A549 (cell line): ENCODE data around the gene RNASEH2C. TPM values are rescaled to one million over a fixed set of nuclear protein-coding genes. Genes with fewer than 3 reads are reported as not detected.

Source experiments
- ATAC-seq, 2 experiments: fragments of 200-7000 bp in 1 of 2; fragments of >200 bp in 1 of 2; cut with Nextera tagmentation in 1 of 2; cut with Tn5 transposase in 1 of 2; 3 replicates each; pipeline versions ENCODE4 v1.8.0 to v1.9.1; 2018 to 2020; ENCODE audit warnings: mild to moderate bottlenecking in 1 of 2, moderate library complexity in 1 of 2
- CTCF ChIA-PET: fragments of 300-600 bp; sonication (Branson Sonifier 250); formaldehyde crosslinking; extraction: SDS; loops from one replicate; lab custom pipeline; 2021; ENCODE audit warnings: antibody characterized with exemption, inconsistent platforms; lab: Yijun Ruan, JAX
- POLR2A ChIA-PET: fragments of 350-600 bp; formaldehyde crosslinking; extraction: SDS; loops from one replicate; lab custom pipeline; 2021; ENCODE audit warnings: antibody characterized with exemption, inconsistent platforms; lab: Yijun Ruan, JAX
- DNase-seq, 2 experiments: peaks; one replicate each; pipeline versions ENCODE4 v3.0.0 to v3.0.0-alpha.2; 2011 to 2016; ENCODE audit warnings: low read depth in 1 of 2, low spot score in 1 of 2
- FAIRE-seq: peaks from 2 replicates; lab custom pipeline; 2011; peaks lifted over from hg19 to GRCh38; lab: Jason Lieb, UNC
- H3K27ac ChIP-seq, 2 experiments: fragments of >200 bp; sonication (Bioruptor Twin); formaldehyde crosslinking; 3 replicates each; pipeline ENCODE4 v1.5.1; 2016 to 2017
- H3K4me1 ChIP-seq: fragments of >200 bp; sonication (Bioruptor Twin); formaldehyde crosslinking; 3 replicates; pipeline ENCODE4 v1.6.1; 2016
- H3K4me2 ChIP-seq: fragments of >200 bp; sonication (Bioruptor Twin); formaldehyde crosslinking; 3 replicates; pipeline ENCODE4 v1.6.1; 2016
- H3K4me3 ChIP-seq: fragments of >200 bp; sonication (Bioruptor Twin); formaldehyde crosslinking; 3 replicates; pipeline ENCODE4 v1.5.1; 2016
- H3K9me3 ChIP-seq: fragments of >200 bp; sonication (Bioruptor Twin); formaldehyde crosslinking; 3 replicates; pipeline ENCODE4 v1.6.1; 2016
- BCL3 ChIP-seq: fragments of >200 bp; sonication (Bioruptor Twin); formaldehyde crosslinking; IDR thresholded peaks from 3 replicates; pipeline ENCODE4 v1.6.1; 2016
- BHLHE40 ChIP-seq: IDR thresholded peaks from 2 replicates; pipeline ENCODE4 v1.6.1; 2012; ENCODE audit warnings: low read depth, low read length, inconsistent platforms
- CBX8 ChIP-seq: fragments of 200-600 bp; sonication (generic); IDR thresholded peaks from 2 replicates; pipeline ENCODE4 v1.6.1; 2016
- EHMT2 ChIP-seq: fragments of 200-600 bp; sonication (generic); IDR thresholded peaks from 2 replicates; pipeline ENCODE4 v1.6.1; 2016; ENCODE audit warnings: antibody characterized with exemption, low read depth, mild to moderate bottlenecking, moderate library complexity
- EP300 ChIP-seq, 2 experiments: fragments of >200 bp; sonication (Bioruptor Twin); formaldehyde crosslinking; IDR thresholded peaks; 2 replicates in 1 of 2; 3 replicates in 1 of 2; pipeline ENCODE4 v1.6.1; 2016 to 2017
- ESRRA ChIP-seq: fragments of 150-350 bp; IDR thresholded peaks from 2 replicates; pipeline ENCODE4 v1.6.1; 2014; ENCODE audit warnings: mild to moderate bottlenecking, low read length, borderline replicate concordance
- FOSB ChIP-seq: fragments of 250-450 bp; sonication (Bioruptor Pico); IDR thresholded peaks from 2 replicates; pipeline ENCODE4 v1.5.0; 2020; ENCODE audit warnings: mild to moderate bottlenecking, moderate library complexity
- FOSL2 ChIP-seq, 2 experiments: fragments of 450-650 bp in 1 of 2; fragments of >200 bp in 1 of 2; sonication (Bioruptor Twin) in 1 of 2; formaldehyde crosslinking; IDR thresholded peaks; 2 replicates each; pipeline versions ENCODE4 v1.5.0 to v1.6.1; 2016 to 2020; ENCODE audit warnings: mild to moderate bottlenecking in 1 of 2, moderate library complexity in 1 of 2
- HMGXB4 ChIP-seq: fragments of 250-450 bp; sonication (Bioruptor Pico); IDR thresholded peaks from 2 replicates; pipeline ENCODE4 v1.5.0; 2021; ENCODE audit warnings: mild to moderate bottlenecking, moderate library complexity, borderline replicate concordance
- HOXB5 ChIP-seq: fragments of 250-450 bp; sonication (Bioruptor Pico); IDR thresholded peaks from 2 replicates; pipeline ENCODE4 v1.5.0; 2020; ENCODE audit warnings: mild to moderate bottlenecking, moderate library complexity
- JUN ChIP-seq, 2 experiments: fragments of >200 bp; sonication (Bioruptor Twin); formaldehyde crosslinking; IDR thresholded peaks; 2 replicates in 1 of 2; 3 replicates in 1 of 2; pipeline ENCODE4 v1.6.1; 2016 to 2017
- MAZ ChIP-seq: fragments of 150-350 bp; IDR thresholded peaks from 2 replicates; pipeline ENCODE4 v1.6.1; 2014; ENCODE audit warnings: antibody characterized with exemption, low read depth, low read length, borderline replicate concordance
- MYC ChIP-seq: IDR thresholded peaks from 2 replicates; pipeline ENCODE4 v1.6.1; 2012; ENCODE audit warnings: mild to moderate bottlenecking, inconsistent platforms, low read length, improper control_type of control experiment, borderline replicate concordance
- NPAS2 ChIP-seq: fragments of 250-450 bp; sonication (Bioruptor Pico); IDR thresholded peaks from 2 replicates; pipeline ENCODE4 v1.8.0; 2022; ENCODE audit warnings: mild to moderate bottlenecking, moderate library complexity, borderline replicate concordance
- POLR2A ChIP-seq: IDR thresholded peaks from 2 replicates; pipeline ENCODE4 v1.6.1; 2012; ENCODE audit warnings: mild to moderate bottlenecking, low read length
- RAD21 ChIP-seq, 2 experiments: fragments of >200 bp in 1 of 2; sonication (Bioruptor Twin) in 1 of 2; formaldehyde crosslinking in 1 of 2; IDR thresholded peaks in 1 of 2; conservative IDR thresholded peaks in 1 of 2; 2 replicates in 1 of 2; 3 replicates in 1 of 2; pipeline ENCODE4 v1.6.1; 2012 to 2018; ENCODE audit warnings: inconsistent platforms in 1 of 2
- RARB ChIP-seq: fragments of 250-450 bp; sonication (Bioruptor Pico); IDR thresholded peaks from 2 replicates; pipeline ENCODE4 v1.8.0; 2021; ENCODE audit warnings: mild to moderate bottlenecking, moderate library complexity
- SMC3 ChIP-seq: fragments of >200 bp; sonication (Bioruptor Twin); formaldehyde crosslinking; IDR thresholded peaks from 3 replicates; pipeline ENCODE4 v1.6.1; 2018; ENCODE audit warnings: inconsistent platforms
- TFCP2L1 ChIP-seq: fragments of 250-450 bp; sonication (Bioruptor Pico); IDR thresholded peaks from 2 replicates; pipeline ENCODE4 v1.5.0; 2021; ENCODE audit warnings: mild to moderate bottlenecking
- ZC3H11A ChIP-seq: fragments of 450-650 bp; IDR thresholded peaks from 2 replicates; pipeline ENCODE4 v1.6.1; 2014; ENCODE audit warnings: antibody characterized with exemption, mild to moderate bottlenecking
- ZFP36 ChIP-seq: fragments of 450-650 bp; IDR thresholded peaks from 2 replicates; pipeline ENCODE4 v1.6.1; 2014; ENCODE audit warnings: borderline replicate concordance; ENCODE audit not compliant: partially characterized antibody
- ZNF302 ChIP-seq: fragments of 250-450 bp; sonication (Bioruptor Pico); IDR thresholded peaks from 2 replicates; pipeline ENCODE4 v1.9.0; 2021; ENCODE audit warnings: inconsistent platforms, mild to moderate bottlenecking, moderate library complexity
- WGBS: methylation state at CpG from one replicate; pipeline ENCODE4 v1.1.6; 2017; ENCODE audit errors: missing lambda C conversion rate; 5-methylcytosine and 5-hydroxymethylcytosine counted together
- polyA plus RNA-seq, 4 experiments: library from polyadenylated mRNA; depleted of rRNA in 3 of 4; stranded (reverse); fragments of >200 nt; fragmentation: RNase III in 1 of 4; extraction: RNeasy Plus Mini Kit Qiagen cat#74134 plus additional on column Dnase treatment in 1 of 4; gene quantifications; 2 replicates in 3 of 4; 3 replicates in 1 of 4; pipeline ENCODE4 v1.2.3, GENCODE V29; 2011 to 2017
- TF ChIP-seq, protein P1 (sequence below): fragments of 450-650 bp; IDR thresholded peaks from 2 replicates; pipeline ENCODE4 v1.6.1; 2014; ENCODE audit warnings: antibody characterized with exemption
- TF ChIP-seq, protein P2 (sequence below): fragments of >200 bp; sonication (Bioruptor Twin); formaldehyde crosslinking; IDR thresholded peaks from 3 replicates; pipeline ENCODE4 v1.5.1; 2016
- TF ChIP-seq, protein P3 (sequence below): fragments of 250-450 bp; sonication (Bioruptor Pico); IDR thresholded peaks from 2 replicates; pipeline ENCODE4 v1.5.0; 2020; ENCODE audit warnings: low read depth, mild to moderate bottlenecking, moderate library complexity

The RNASEH2C gene
- polyA plus RNA-seq, 2 of the 4 experiments (the other 2 are of a cell fraction), result 15.1 to 36.9 TPM

DNA sequence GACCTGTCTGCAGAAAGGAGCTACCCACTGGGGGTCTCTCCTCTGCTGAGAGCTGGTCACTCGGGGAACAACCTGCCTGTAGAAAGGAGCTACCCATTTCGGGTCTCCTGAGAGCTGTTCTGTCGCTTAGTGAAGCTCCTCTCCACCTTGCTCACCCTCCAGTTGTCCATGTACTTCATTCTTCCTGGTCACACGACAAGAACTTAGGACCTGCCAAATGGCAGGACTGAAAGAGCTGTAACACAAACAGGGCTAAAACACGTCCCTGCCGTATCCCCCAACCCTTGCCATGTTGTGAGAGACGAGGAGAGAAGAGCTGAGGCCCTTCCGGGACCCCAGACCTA, 24.1 kb upstream of the RNASEH2C start:
- POLR2A ChIA-PET, result interaction anchor here (0.6 kb wide), 1 partner anchor 25 kb away, joined by 4 read pairs; no protein-coding TSS in a partner anchor
- H3K4me1 ChIP-seq, result no peaks in the 10 kb centered on the region
- FAIRE-seq (no peak), ATAC-seq (no peak)
- no peak overlapping the region for H3K4me3 ChIP-seq
- WGBS, result 34% methylated on average over 8 of the region's 8 CpGs
- no peak for TF ChIP-seq CBX8
- TF ChIP-seq NPAS2, result no peak
- TF ChIP-seq HOXB5 (CRISPR knock-in tag), result no peak
- no peak for TF ChIP-seq EP300 (IDR thresholded peaks at IDR 0.05)
- TF ChIP-seq, all 56 proteins: peak for 0
- Histone ChIP-seq H3K9me3 (peaks cover 14% of the 10 kb centered on the region), H3K4me2 (peak overlapping the region; percentile 44; the same call in 1 of the 3 replicates), H3K27ac (no peak overlapping the region)
- no peak for DNase-seq
- CTCF ChIA-PET, result interaction anchor here (0.6 to 2.2 kb wide), 27 partner anchors 9 to 243 kb away, joined by 3 to 24 read pairs (median 4); partner anchors contain the start of genes FIBP and KAT5

GRCh38 chr11:65744026-65744698, 23.6 kb upstream of the RNASEH2C start:
- Histone ChIP-seq H3K9me3 (peaks cover 14% of the 10 kb centered on the region), H3K27ac (no peak overlapping the region), H3K4me2 (peak overlapping the region; percentile 44; the same call in 1 of the 3 replicates), H3K4me1 (no peaks in the 10 kb centered on the region), H3K4me3 (no peak overlapping the region)
- ATAC-seq (peak; percentile 95 to 99), FAIRE-seq (no peak), DNase-seq (peak; percentile 49 to 76)
- ChIA-PET CTCF (interaction anchor here (0.6 to 2.2 kb wide), 28 partner anchors 10 to 244 kb away, joined by 3 to 24 read pairs (median 4); partner anchors contain the start of genes FIBP and KAT5), POLR2A (interaction anchor here (0.6 kb wide), 1 partner anchor 25 kb away, joined by 4 read pairs; no protein-coding TSS in a partner anchor)
- TF ChIP-seq CBX8 (no peak), BCL3 (no peak), FOSL2 (IDR thresholded peaks at IDR 0.05) (no peak), FOSL2 (CRISPR knock-in tag; IDR thresholded peaks at IDR 0.05) (no peak), JUN (IDR thresholded peaks at IDR 0.05) (no peak), POLR2A (no peak), SMC3 (peak; percentile 57), BHLHE40 (no peak), ESRRA (no peak), RAD21 (conservative IDR thresholded peaks at IDR 0.05 in 1 of 2, IDR thresholded peaks at IDR 0.05 in 1 of 2) (peak; percentile 55 to 73)
- TF ChIP-seq, protein P1, sequence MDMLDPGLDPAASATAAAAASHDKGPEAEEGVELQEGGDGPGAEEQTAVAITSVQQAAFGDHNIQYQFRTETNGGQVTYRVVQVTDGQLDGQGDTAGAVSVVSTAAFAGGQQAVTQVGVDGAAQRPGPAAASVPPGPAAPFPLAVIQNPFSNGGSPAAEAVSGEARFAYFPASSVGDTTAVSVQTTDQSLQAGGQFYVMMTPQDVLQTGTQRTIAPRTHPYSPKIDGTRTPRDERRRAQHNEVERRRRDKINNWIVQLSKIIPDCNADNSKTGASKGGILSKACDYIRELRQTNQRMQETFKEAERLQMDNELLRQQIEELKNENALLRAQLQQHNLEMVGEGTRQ, result no peak
- TF ChIP-seq, protein P2, sequence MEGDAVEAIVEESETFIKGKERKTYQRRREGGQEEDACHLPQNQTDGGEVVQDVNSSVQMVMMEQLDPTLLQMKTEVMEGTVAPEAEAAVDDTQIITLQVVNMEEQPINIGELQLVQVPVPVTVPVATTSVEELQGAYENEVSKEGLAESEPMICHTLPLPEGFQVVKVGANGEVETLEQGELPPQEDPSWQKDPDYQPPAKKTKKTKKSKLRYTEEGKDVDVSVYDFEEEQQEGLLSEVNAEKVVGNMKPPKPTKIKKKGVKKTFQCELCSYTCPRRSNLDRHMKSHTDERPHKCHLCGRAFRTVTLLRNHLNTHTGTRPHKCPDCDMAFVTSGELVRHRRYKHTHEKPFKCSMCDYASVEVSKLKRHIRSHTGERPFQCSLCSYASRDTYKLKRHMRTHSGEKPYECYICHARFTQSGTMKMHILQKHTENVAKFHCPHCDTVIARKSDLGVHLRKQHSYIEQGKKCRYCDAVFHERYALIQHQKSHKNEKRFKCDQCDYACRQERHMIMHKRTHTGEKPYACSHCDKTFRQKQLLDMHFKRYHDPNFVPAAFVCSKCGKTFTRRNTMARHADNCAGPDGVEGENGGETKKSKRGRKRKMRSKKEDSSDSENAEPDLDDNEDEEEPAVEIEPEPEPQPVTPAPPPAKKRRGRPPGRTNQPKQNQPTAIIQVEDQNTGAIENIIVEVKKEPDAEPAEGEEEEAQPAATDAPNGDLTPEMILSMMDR, result peak; percentile 40; the same call in 1 of the 3 replicates
- WGBS, result 35% methylated on average over 17 of the region's 18 CpGs

GRCh38 chr11:65743681-65744025, 23.1 kb upstream of the RNASEH2C start:
- no peak for FAIRE-seq
- ATAC-seq, result no peak
- no peaks in the 10 kb centered on the region for H3K4me1 ChIP-seq
- H3K9me3 ChIP-seq, result peaks cover 15% of the 10 kb centered on the region
- DNase-seq, result no peak
- whole genome bisulfite sequencing, result 68% methylated on average over 5 of the region's 10 CpGs
- H3K27ac ChIP-seq, result no peak overlapping the region
- CTCF ChIA-PET, result interaction anchor here (1.2 to 2.2 kb wide), 12 partner anchors 16 to 227 kb away, joined by 3 to 24 read pairs (median 4); partner anchors contain the start of gene KAT5
- H3K4me2 ChIP-seq, result no peak overlapping the region
- POLR2A ChIA-PET, result no interaction called here
- TF ChIP-seq EHMT2, result no peak
- TF ChIP-seq JUN (IDR thresholded peaks at IDR 0.05), result no peak
- TF ChIP-seq, protein P3, sequence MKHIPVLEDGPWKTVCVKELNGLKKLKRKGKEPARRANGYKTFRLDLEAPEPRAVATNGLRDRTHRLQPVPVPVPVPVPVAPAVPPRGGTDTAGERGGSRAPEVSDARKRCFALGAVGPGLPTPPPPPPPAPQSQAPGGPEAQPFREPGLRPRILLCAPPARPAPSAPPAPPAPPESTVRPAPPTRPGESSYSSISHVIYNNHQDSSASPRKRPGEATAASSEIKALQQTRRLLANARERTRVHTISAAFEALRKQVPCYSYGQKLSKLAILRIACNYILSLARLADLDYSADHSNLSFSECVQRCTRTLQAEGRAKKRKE (CRISPR knock-in tag), result no peak
- no peak for TF ChIP-seq HMGXB4
- TF ChIP-seq ZC3H11A, result no peak
- no peak for TF ChIP-seq ZFP36
- no peak for TF ChIP-seq TFCP2L1 (CRISPR knock-in tag)
- no peak for TF ChIP-seq RARB (CRISPR knock-in tag)
- no peak for TF ChIP-seq FOSB (CRISPR knock-in tag)
- no peak for TF ChIP-seq ZNF302 (CRISPR knock-in tag)
- no peak for TF ChIP-seq MYC
- no peak for TF ChIP-seq CBX8
- no peak for TF ChIP-seq MAZ
- TF ChIP-seq ESRRA, result no peak
- no peak overlapping the region for H3K4me3 ChIP-seq
